CD14-positive monocyte (primary cell): Measurements from ENCODE around the gene TMEM258. TPM values are rescaled to one million over a fixed set of nuclear protein-coding genes. Genes with fewer than 3 reads are reported as not detected.
A peak's percentile ranks its signal among the peaks of the same experiment; 100 is the strongest.

Experiments
- DNase-seq, 3 donors: peaks; one replicate each; pipeline ENCODE4 v3.0.0-alpha.2; 2011 to 2022
- H2AFZ ChIP-seq: 2 replicates; pipeline ENCODE4 v1.6.0; 2012; ENCODE audit warnings: mild to moderate bottlenecking, low read depth, low read length, inconsistent platforms; ENCODE audit not compliant: insufficient read depth, poor library complexity, severe bottlenecking
- H3K27ac ChIP-seq, 2 donors: 1 replicate in 1 of 2; 2 replicates in 1 of 2; pipeline ENCODE4 v1.5.1; 2012 to 2013; ENCODE audit warnings: low read length in 2 of 2, control low read depth in 1 of 2, inconsistent platforms in 1 of 2, low read depth in 1 of 2, mild to moderate bottlenecking in 1 of 2
- H3K27me3 ChIP-seq, 2 donors: one replicate each; pipeline versions ENCODE4 v1.6.0 to v1.6.1; 2011 to 2013; ENCODE audit warnings: low read length in 2 of 2; ENCODE audit not compliant: control insufficient read depth in 2 of 2, insufficient read depth in 2 of 2
- H3K36me3 ChIP-seq, 2 donors: replicated peaks in 1 of 2; 1 replicate in 1 of 2; 2 replicates in 1 of 2; pipeline versions ENCODE4 v1.5.1 to v1.6.1; 2012 to 2013; ENCODE audit warnings: low read length in 2 of 2, control low read depth in 1 of 2, inconsistent platforms in 1 of 2, mild to moderate bottlenecking in 1 of 2; ENCODE audit not compliant: insufficient read depth in 2 of 2, control insufficient read depth in 1 of 2
- H3K4me1 ChIP-seq, 2 donors: 1 replicate in 1 of 2; 2 replicates in 1 of 2; pipeline versions ENCODE4 v1.5.1 to v1.6.1; 2012 to 2013; ENCODE audit warnings: low read length in 2 of 2, control low read depth in 1 of 2, inconsistent platforms in 1 of 2, mild to moderate bottlenecking in 1 of 2, moderate library complexity in 1 of 2; ENCODE audit not compliant: insufficient read depth in 2 of 2, control insufficient read depth in 1 of 2
- H3K4me2 ChIP-seq: replicated peaks from 2 replicates; pipeline ENCODE3; 2012; ENCODE audit warnings: low read length, moderate library complexity, mild to moderate bottlenecking; ENCODE audit not compliant: poor library complexity, severe bottlenecking; ENCODE audit errors: extremely low read depth
- H3K4me3 ChIP-seq, 3 experiments: fragments of 200-600 bp in 1 of 3; sonication (generic) in 1 of 3; replicated peaks in 1 of 3; 1 replicate in 2 of 3; 2 replicates in 1 of 3; pipeline ENCODE4 v1.5.1; 2011 to 2013; ENCODE audit warnings: low read length in 3 of 3, mild to moderate bottlenecking in 3 of 3, control low read depth in 2 of 3, low read depth in 2 of 3, inconsistent platforms in 1 of 3, moderate library complexity in 1 of 3
- H3K79me2 ChIP-seq: 2 replicates; pipeline ENCODE4 v1.6.0; 2012; ENCODE audit warnings: mild to moderate bottlenecking, control low read depth, inconsistent platforms, low read length, moderate library complexity; ENCODE audit not compliant: insufficient read depth
- H3K9ac ChIP-seq: 2 replicates; pipeline ENCODE4 v1.6.0; 2017; ENCODE audit warnings: low read length, mild to moderate bottlenecking; ENCODE audit not compliant: insufficient read depth, poor library complexity, severe bottlenecking
- H3K9me3 ChIP-seq, 2 donors: replicated peaks in 1 of 2; 1 replicate in 1 of 2; 2 replicates in 1 of 2; pipeline versions ENCODE4 v1.5.1 to v1.6.1; 2012 to 2013; ENCODE audit warnings: low read length in 2 of 2, control low read depth in 1 of 2; ENCODE audit not compliant: control insufficient read depth in 1 of 2, insufficient read depth in 1 of 2
- H4K20me1 ChIP-seq: 2 replicates; pipeline ENCODE4 v1.6.0; 2012; ENCODE audit warnings: mild to moderate bottlenecking, low read length, control low read depth, moderate library complexity; ENCODE audit not compliant: insufficient read depth
- H3K27ac Mint-ChIP-seq, 7 donors: one replicate each; pipeline ENCODE4 v1.8.0; 2020; ENCODE audit warnings: mild to moderate bottlenecking in 7 of 7, mixed read lengths in 7 of 7, moderate library complexity in 6 of 7, inconsistent platforms in 2 of 7
- H3K27me3 Mint-ChIP-seq, 3 donors: one replicate each; pipeline ENCODE4 v1.8.0; 2021 to 2022; ENCODE audit warnings: low read depth in 3 of 3, mild to moderate bottlenecking in 3 of 3, mixed read lengths in 3 of 3, moderate library complexity in 3 of 3, inconsistent platforms in 1 of 3
- H3K36me3 Mint-ChIP-seq, 2 donors: one replicate each; pipeline ENCODE4 v1.8.0; 2020; ENCODE audit warnings: mixed read lengths in 2 of 2, inconsistent platforms in 1 of 2, mild to moderate bottlenecking in 1 of 2
- H3K4me1 Mint-ChIP-seq: one replicate; pipeline ENCODE4 v1.8.0; 2020; ENCODE audit warnings: mild to moderate bottlenecking, mixed read lengths
- H3K4me3 Mint-ChIP-seq, 2 donors: one replicate each; pipeline ENCODE4 v1.8.0; 2020; ENCODE audit warnings: mild to moderate bottlenecking in 2 of 2, mixed read lengths in 2 of 2, moderate library complexity in 1 of 2
- H3K9me3 Mint-ChIP-seq, 7 donors: one replicate each; pipeline ENCODE4 v1.8.0; 2020 to 2022; ENCODE audit warnings: mixed read lengths in 7 of 7, mild to moderate bottlenecking in 6 of 7, moderate library complexity in 6 of 7, inconsistent platforms in 2 of 7
- WGBS: methylation state at CpG from one replicate; pipeline ENCODE4 v1.1.5; 2013; ENCODE audit warnings: missing lambda C conversion rate; ENCODE audit not compliant: insufficient coverage; 5-methylcytosine and 5-hydroxymethylcytosine counted together
- intact Hi-C, 2 donors: fragments of 100-400 bp; cut with micrococcal nuclease; formaldehyde crosslinking; loops; one replicate each; pipeline versions ENCODE4 v1.15.0 to v1.15.1; 2023
- polyA plus RNA-seq, 3 donors: library from polyadenylated mRNA; depleted of rRNA in 1 of 3; unstranded in 2 of 3; stranded (reverse) in 1 of 3; fragments of 300-500 nt in 2 of 3; fragments of >200 nt in 1 of 3; fragmentation: Illumina TruSeq in 2 of 3; gene quantifications; 1 replicate in 2 of 3; 2 replicates in 1 of 3; pipeline ENCODE4 v1.2.3, GENCODE V29; 2012 to 2021
- TF ChIP-seq, protein P1 (sequence below): fragments of 200-600 bp; IDR thresholded peaks from one replicate; pipeline ENCODE4 v1.8.0; 2022; ENCODE audit warnings: antibody characterized with exemption, mild to moderate bottlenecking

Gene TMEM258
- polyA plus RNA-seq, 3 donors: 199 to 224 (median 220) TPM

DNA sequence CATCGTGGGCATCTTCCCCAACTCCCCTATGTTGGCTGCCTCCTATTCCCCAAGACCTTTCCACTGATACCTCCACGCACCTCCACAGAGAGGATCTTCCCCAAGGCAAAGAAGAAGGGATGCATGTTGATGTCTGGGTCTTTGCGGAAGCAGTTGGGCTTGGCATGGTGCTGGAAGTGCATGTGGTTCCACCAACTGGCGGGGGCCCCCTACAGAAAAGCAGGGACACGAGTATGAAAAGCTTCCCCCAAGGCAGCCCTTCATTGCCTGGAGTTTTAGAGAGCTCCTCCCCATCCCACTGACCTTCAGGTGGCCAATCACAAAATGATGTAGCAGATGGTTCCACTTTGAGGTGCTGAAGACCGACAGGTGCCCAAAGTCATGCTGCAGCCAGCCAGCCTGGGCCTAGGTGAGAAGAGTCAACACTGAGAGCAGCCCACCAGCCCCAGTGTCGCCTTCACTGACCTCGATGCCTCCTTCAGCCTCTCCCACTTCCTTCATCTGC is 18.3 kb upstream of the TMEM258 start:
- no peak overlapping the region for H2AFZ ChIP-seq
- no peak overlapping the region for H3K4me3 ChIP-seq
- intact Hi-C loops: no loop called here
- H3K9ac ChIP-seq: no peak overlapping the region
- no peak overlapping the region for H3K4me3 Mint-ChIP-seq
- WGBS: 95% methylated on average over 6 of the region's 8 CpGs
- H3K9me3 Mint-ChIP-seq: peaks cover 0 to 5% (median 0%) of the 10 kb centered on the region in 7 donors
- peaks cover 0 to 1% (median 0%) of the 10 kb centered on the region in 3 donors for H3K27me3 Mint-ChIP-seq
- peak overlapping the region in 1 of 7 donors; percentile 63 for H3K27ac Mint-ChIP-seq
- no peak overlapping the region for H3K27ac ChIP-seq
- TF ChIP-seq, protein P1, sequence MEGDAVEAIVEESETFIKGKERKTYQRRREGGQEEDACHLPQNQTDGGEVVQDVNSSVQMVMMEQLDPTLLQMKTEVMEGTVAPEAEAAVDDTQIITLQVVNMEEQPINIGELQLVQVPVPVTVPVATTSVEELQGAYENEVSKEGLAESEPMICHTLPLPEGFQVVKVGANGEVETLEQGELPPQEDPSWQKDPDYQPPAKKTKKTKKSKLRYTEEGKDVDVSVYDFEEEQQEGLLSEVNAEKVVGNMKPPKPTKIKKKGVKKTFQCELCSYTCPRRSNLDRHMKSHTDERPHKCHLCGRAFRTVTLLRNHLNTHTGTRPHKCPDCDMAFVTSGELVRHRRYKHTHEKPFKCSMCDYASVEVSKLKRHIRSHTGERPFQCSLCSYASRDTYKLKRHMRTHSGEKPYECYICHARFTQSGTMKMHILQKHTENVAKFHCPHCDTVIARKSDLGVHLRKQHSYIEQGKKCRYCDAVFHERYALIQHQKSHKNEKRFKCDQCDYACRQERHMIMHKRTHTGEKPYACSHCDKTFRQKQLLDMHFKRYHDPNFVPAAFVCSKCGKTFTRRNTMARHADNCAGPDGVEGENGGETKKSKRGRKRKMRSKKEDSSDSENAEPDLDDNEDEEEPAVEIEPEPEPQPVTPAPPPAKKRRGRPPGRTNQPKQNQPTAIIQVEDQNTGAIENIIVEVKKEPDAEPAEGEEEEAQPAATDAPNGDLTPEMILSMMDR: no peak
- peaks cover 7% of the 10 kb centered on the region for H3K79me2 ChIP-seq
- H4K20me1 ChIP-seq: no peaks in the 10 kb centered on the region
- H3K36me3 Mint-ChIP-seq: peaks cover 60 to 79% of the 10 kb centered on the region in 2 donors
- peaks cover 7 to 18% of the 10 kb centered on the region in 2 donors for H3K4me1 ChIP-seq
- H3K27me3 ChIP-seq: no peaks in the 10 kb centered on the region
- DNase-seq: no peak
- peaks cover 35 to 74% of the 10 kb centered on the region in 2 donors for H3K36me3 ChIP-seq
- H3K4me1 Mint-ChIP-seq: peaks cover 6% of the 10 kb centered on the region
- H3K4me2 ChIP-seq: no peak overlapping the region
- H3K9me3 ChIP-seq: peaks cover 0 to 6% of the 10 kb centered on the region in 2 donors

DNA sequence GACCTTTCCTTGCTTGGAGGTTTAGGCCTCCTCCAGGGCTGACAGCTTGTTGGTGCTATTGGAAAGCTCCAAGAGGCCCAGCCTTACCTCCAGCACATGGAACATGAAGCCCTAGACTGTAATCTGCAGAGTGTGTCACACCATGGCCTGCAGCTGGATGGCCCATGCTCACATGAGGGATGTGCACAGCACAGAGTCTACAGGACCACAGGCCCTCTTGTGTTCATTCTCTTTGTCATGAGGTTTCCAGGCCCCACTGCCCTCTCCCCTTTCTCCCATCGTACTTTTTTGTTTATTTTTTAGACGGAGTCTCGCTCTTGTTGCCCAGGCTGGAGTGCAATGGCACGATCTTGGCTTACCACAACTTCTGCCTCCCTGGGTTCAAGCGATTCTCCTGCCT is 14.4 kb upstream of the TMEM258 start:
- H3K4me3 Mint-ChIP-seq: no peak overlapping the region
- no peaks in the 10 kb centered on the region for H4K20me1 ChIP-seq
- H3K9me3 Mint-ChIP-seq: peaks cover 0 to 2% (median 0%) of the 10 kb centered on the region in 7 donors
- no peak overlapping the region for H3K4me2 ChIP-seq
- no peaks in the 10 kb centered on the region for H3K4me1 ChIP-seq
- H2AFZ ChIP-seq: no peak overlapping the region
- no peak for DNase-seq
- H3K36me3 ChIP-seq: peaks cover 58 to 99% of the 10 kb centered on the region in 2 donors
- no peaks in the 10 kb centered on the region for H3K27me3 ChIP-seq
- intact Hi-C loops: loop anchor here in 1 of 2 donors (5.0 to 10.0 kb wide), 2 partner anchors 78 to 151 kb away; no protein-coding TSS in a partner anchor
- peak overlapping the region in 1 of 7 donors; percentile 46 for H3K27ac Mint-ChIP-seq
- 100% methylated on average over 4 of the region's 5 CpGs for WGBS
- H3K27me3 Mint-ChIP-seq: no peaks in the 10 kb centered on the region
- no peaks in the 10 kb centered on the region for H3K9me3 ChIP-seq
- peaks cover 84 to 99% of the 10 kb centered on the region in 2 donors for H3K36me3 Mint-ChIP-seq
- TF ChIP-seq, protein P1: no peak
- no peak overlapping the region for H3K27ac ChIP-seq
- H3K79me2 ChIP-seq: no peaks in the 10 kb centered on the region
- H3K4me3 ChIP-seq: no peak overlapping the region
- H3K4me1 Mint-ChIP-seq: peaks cover 5% of the 10 kb centered on the region
- H3K9ac ChIP-seq: no peak overlapping the region
